ENCODE measurements around the gene NLK.

- TF ChIP-seq CTCF (conservative IDR thresholded peaks at IDR 0.05; ENCODE audit: low read length), result no peak
- no peak for TF ChIP-seq EZH2phosphoT487 (IDR thresholded peaks at IDR 0.05; ENCODE audit: borderline replicate concordance, low read depth, low read length)
Observed at GRCh38 chr17:28204244-28204643, 161.8 kb downstream of the NLK start.

All from OCI-LY7 (cell line).